8988T (cell line): ENCODE results near the gene STK11.

Source experiments
- DNase-seq: peaks from one replicate; pipeline ENCODE4 v3.0.0; 2011

Gene STK11

GRCh38 chr19:1205114-1206099 is at the start of gene STK11:
STK11 (plus strand) TSS chr19:1205778; CDS start chr19:1206914, 1,136 bp downstream.
- DNase-seq, result peak; percentile 98

- DNase-seq, result no peak
Measured at GRCh38 chr19:1156305-1156801, 49.2 kb upstream of the STK11 start.

GRCh38 chr19:1156830-1157615 is 48.6 kb upstream of the STK11 start:
- no peak for DNase-seq

GRCh38 chr19:1157931-1158884 is 47.4 kb upstream of the STK11 start:
- DNase-seq, result no peak

GRCh38 chr19:1158885-1159448 is 46.6 kb upstream of the STK11 start:
- no peak for DNase-seq

GRCh38 chr19:1159864-1160595 is 45.5 kb upstream of the STK11 start:
- no peak for DNase-seq

- peak; percentile 86 for DNase-seq
Measured at GRCh38 chr19:1161716-1162115, 43.9 kb upstream of the STK11 start.

GRCh38 chr19:1162404-1163282 is 42.9 kb upstream of the STK11 start:
- peak; percentile 40 for DNase-seq

GRCh38 chr19:1163283-1163933 is 42.2 kb upstream of the STK11 start:
- DNase-seq, result no peak

- DNase-seq, result peak; percentile 39
Measured at GRCh38 chr19:1163934-1164683, 41.5 kb upstream of the STK11 start.

- peak; percentile 30 for DNase-seq
Measured at GRCh38 chr19:1164684-1165531, 40.7 kb upstream of the STK11 start.

GRCh38 chr19:1166872-1167573 is 38.6 kb upstream of the STK11 start:
- no peak for DNase-seq

- no peak for DNase-seq
Measured at GRCh38 chr19:1167687-1168571, 37.6 kb upstream of the STK11 start.

GRCh38 chr19:1168572-1169410 is 36.8 kb upstream of the STK11 start:
- DNase-seq, result peak; percentile 53

GRCh38 chr19:1169411-1169791 is 36.2 kb upstream of the STK11 start:
- no peak for DNase-seq
